Measurements from ENCODE around the gene DNAJC5.
A peak's percentile ranks its signal among the peaks of the same experiment; 100 is the strongest.
"Not testable (repeated sequence)": the region's sequence is repeated elsewhere in the genome, so short reads cannot be mapped to it uniquely, and the experiment has no call there.

Gene DNAJC5

GRCh38 chr20:63848003-63848911 lies 46.7 kb upstream of the DNAJC5 start:
- DNase-seq, result peak in 1 of 2 donors; percentile 64
- intact Hi-C loops (cut with DNase I; ENCODE audit: low total_unique reads), result no loop called here
- no peak for TF ChIP-seq CTCF (IDR thresholded peaks at IDR 0.05)
- Histone ChIP-seq H3K36me3 (no peaks in the 10 kb centered on the region), H3K4me3 (no peak overlapping the region), H3K9me3 (no peaks in the 10 kb centered on the region), H3K27ac (no peak overlapping the region), H3K27me3 (peaks cover 0 to 53% of the 10 kb centered on the region in 2 donors), H3K4me1 (peaks cover 0 to 28% (median 12%) of the 10 kb centered on the region in 4 donors)

- no peak overlapping the region for H3K27ac ChIP-seq
- no peaks in the 10 kb centered on the region for H3K9me3 ChIP-seq
- no peak overlapping the region for H3K4me3 ChIP-seq
- H3K4me1 ChIP-seq, result peaks cover 0 to 48% (median 29%) of the 10 kb centered on the region in 4 donors
- intact Hi-C loops (cut with DNase I; ENCODE audit: low total_unique reads), result no loop called here
- no peak for DNase-seq
- no peaks in the 10 kb centered on the region for H3K36me3 ChIP-seq
- TF ChIP-seq CTCF (IDR thresholded peaks at IDR 0.05), result no peak
- H3K27me3 ChIP-seq, result peaks cover 0 to 53% of the 10 kb centered on the region in 2 donors
Observed at GRCh38 chr20:63850689-63851547, 44.0 kb upstream of the DNAJC5 start.

- H3K4me3 ChIP-seq; H3K27ac ChIP-seq; H3K36me3 ChIP-seq; H3K9me3 ChIP-seq; DNase-seq; intact Hi-C loops (cut with DNase I; ENCODE audit: low total_unique reads): not testable (repeated sequence)
- Histone ChIP-seq H3K27me3 (peaks cover 0 to 53% of the 10 kb centered on the region in 2 donors), H3K4me1 (peaks cover 0 to 43% (median 24%) of the 10 kb centered on the region in 4 donors)
Observed at GRCh38 chr20:63851548-63851943, 43.4 kb upstream of the DNAJC5 start.

GRCh38 chr20:63853733-63854068 lies 41.2 kb upstream of the DNAJC5 start:
- H3K4me3 ChIP-seq; H3K27ac ChIP-seq; DNase-seq; H3K9me3 ChIP-seq; intact Hi-C loops (cut with DNase I; ENCODE audit: low total_unique reads); H3K36me3 ChIP-seq: not testable (repeated sequence)
- H3K27me3 ChIP-seq, result peaks cover 0 to 56% of the 10 kb centered on the region in 2 donors
- peaks cover 0 to 38% (median 22%) of the 10 kb centered on the region in 4 donors for H3K4me1 ChIP-seq

GRCh38 chr20:63854069-63854765 lies 40.7 kb upstream of the DNAJC5 start:
- Histone ChIP-seq H3K27me3 (peaks cover 0 to 57% of the 10 kb centered on the region in 2 donors), H3K4me1 (peaks cover 0 to 41% (median 22%) of the 10 kb centered on the region in 4 donors), H3K36me3 (no peaks in the 10 kb centered on the region), H3K27ac (peak overlapping the region in 1 of 2 donors; percentile 29), H3K4me3 (no peak overlapping the region), H3K9me3 (no peaks in the 10 kb centered on the region)
- no peak for DNase-seq
- intact Hi-C loops (cut with DNase I; ENCODE audit: low total_unique reads), result no loop called here
- TF ChIP-seq CTCF (IDR thresholded peaks at IDR 0.05), result no peak

- H3K4me3 ChIP-seq, result peak overlapping the region in 1 of 2 donors; percentile 17
- peaks cover 0 to 60% of the 10 kb centered on the region in 2 donors for H3K27me3 ChIP-seq
- peaks cover 0 to 41% (median 22%) of the 10 kb centered on the region in 4 donors for H3K4me1 ChIP-seq
- H3K27ac ChIP-seq, result peak overlapping the region in 1 of 2 donors; percentile 29
- DNase-seq, result no peak
- intact Hi-C loops (cut with DNase I; ENCODE audit: low total_unique reads), result no loop called here
- H3K9me3 ChIP-seq, result no peaks in the 10 kb centered on the region
- H3K36me3 ChIP-seq, result no peaks in the 10 kb centered on the region
- no peak for TF ChIP-seq CTCF (IDR thresholded peaks at IDR 0.05)
Observed at GRCh38 chr20:63854766-63855362, 40.1 kb upstream of the DNAJC5 start.

All from tibial artery (tissue), 4 donors.